NK-92 treated with Interleukin-12 subunit alpha and Interleukin-12 subunit beta, amount 100 ng/mL, for 24 hours (cell line): ENCODE data around the gene NAAA.
"Not testable (repeated sequence)": the region's sequence is repeated elsewhere in the genome, so short reads cannot be mapped to it uniquely, and the experiment has no call there.

Experiments used
- DNase-seq: peaks from one replicate; lab custom pipeline; 2025; lab: John Stamatoyannopoulos, UW

NAAA gene

DNA sequence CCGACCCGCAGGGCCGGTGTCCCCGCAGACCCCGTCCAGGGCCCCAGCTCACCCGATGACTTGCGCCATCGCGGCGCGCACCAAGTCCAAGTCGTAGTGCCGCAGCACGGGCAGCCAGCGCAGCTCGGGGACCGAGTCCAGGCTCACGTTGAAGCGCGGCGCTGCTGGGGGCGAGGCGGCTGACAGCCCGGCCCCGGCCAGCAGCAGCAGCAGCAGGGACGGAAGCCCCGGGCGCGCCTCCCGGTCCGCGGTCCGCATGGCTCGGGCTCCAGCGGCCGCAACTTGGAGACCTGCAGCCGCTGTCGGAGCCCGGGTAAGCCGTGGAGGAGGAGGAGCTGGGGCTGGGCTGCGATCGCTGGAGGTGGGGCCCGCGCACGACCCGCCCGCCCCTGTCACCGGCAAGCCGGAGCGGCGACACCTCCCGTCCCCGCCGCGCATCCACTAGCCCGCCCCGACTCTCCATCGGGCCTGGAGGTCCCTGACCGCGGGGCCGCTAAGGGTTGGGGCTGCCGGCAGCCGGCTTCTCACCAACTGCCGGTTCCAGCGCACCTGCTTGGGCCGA lies at the start of gene NAAA:
NAAA (minus strand) TSS at position 322 of the 562 bp plus-strand sequence; CDS start at position 258, 64 bp downstream.
- peak; percentile 76 for DNase-seq

DNA sequence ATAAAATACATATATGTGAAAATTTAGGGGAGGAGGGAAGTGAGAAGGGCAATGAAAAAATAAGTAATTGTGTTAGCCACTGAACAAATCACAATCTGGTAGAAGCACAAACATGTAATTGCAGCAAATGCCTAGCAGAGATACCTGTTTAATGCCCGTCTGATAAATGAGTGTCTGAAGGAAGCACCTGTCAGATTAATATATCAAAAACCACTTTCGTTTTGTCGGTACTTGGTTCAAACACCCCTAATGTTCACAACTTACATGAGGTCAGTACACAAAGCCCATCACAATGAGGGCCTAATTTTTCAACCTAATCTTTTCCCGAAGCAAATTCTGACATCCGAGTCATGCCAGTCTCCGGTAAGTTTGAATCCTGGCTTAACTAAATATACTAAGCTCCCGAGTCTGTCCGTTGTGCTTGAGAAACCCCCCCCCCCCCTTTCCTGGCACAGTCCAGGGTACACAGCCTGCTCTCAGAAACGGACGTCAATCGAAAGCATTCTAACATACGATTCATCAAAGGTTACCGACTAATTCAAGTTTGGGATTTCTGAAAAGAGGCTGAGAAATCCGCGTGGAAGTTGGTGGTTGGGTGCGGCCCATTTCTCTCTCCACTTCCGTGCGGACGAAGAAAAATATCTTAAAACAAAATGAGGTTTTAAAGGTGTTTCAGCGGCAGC lies 49.2 kb upstream of the NAAA start:
- DNase-seq, result no peak

DNA sequence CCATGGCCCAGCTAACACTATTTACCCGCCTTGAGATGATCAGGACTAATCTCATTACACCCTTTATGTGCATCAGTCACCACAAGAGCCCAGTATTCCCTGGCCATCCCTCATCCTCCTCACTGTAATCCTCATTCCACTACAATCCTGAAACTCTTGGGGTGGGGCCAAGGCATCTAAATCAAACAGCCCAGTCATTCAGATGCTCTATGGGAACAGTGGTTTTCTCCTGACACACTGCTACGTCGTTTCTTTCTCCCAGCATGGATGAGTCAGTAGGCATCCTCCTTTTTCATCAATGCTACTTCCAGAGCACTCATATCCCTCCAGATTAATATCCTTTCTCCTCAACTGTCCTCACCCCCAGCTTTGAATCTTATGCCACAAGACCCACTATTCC lies 44.3 kb upstream of the NAAA start:
- no peak for DNase-seq

DNA sequence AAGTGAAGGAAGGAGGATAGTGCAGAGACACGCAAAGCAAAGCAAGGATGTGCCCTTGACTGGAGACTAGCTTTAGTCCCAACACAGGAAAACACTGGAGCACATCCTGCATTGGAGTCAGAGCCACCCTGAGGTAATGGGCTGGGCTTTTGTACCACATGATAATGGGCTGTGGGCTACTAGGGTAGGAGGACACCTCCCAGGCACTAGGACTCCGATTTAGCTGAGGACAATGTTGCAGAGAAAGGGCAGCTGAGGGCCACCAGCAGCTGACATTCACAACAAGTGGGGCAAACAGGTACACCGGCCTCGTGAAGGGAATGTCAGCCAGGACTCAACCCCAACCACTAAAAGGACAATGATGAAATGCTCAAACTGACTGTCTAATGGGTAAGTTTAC lies 39.8 kb upstream of the NAAA start:
- no peak for DNase-seq

DNA sequence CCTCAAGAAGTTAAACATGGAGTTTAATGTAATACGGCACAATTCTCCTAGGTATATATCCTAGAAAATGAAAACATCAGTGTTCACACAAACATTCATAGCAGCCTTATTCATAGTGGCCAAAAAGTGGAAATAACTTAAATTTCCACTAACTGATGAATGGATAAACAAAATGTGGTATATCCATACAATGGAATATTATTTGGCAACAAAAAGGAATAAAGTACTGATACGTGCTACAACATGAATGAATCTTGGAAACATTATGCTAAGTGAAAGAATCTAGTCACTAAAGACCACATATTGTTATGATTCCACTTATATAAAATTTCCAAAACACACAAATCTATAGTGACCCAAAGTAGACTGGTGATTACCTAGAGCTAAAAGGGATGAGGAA lies 35.4 kb upstream of the NAAA start:
- no peak for DNase-seq

DNA sequence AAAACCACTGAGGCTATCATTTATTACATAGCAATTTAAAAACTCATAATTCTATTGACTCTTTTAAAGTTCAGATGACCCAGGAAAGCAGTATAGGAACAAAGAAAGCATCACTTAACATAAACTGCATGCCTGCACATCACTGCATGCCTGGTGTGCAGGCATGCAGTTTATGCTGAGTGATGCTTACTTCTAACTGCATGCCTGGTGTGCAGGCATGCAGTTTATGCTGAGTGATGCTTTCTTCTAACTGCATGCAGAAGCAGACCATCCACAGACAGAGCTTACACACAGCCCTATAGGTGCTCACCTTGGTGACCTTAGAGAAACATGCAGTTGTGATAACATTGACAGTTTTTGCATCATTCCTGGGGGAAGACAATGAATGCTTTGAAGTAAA lies 33.0 kb upstream of the NAAA start:
- DNase-seq, result no peak

DNA sequence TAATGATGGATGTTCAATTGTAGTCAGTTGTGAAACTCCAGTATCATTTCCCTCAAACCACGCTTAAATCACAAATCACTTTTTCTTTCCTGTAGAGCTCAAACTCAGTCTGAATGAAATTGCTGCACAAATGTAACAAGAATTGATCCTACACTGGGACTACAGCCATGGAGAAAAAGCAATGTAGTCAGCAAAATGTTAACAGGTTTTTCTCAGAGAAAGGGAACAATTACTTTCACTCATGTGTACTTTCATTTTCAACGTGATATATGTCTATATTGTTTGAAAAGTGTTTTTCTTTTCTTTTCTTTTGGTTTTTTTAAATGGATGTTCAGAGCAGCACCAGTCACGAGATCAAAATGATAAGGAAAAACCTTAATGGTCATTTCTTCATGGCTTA lies 27.3 kb upstream of the NAAA start:
- no peak for DNase-seq

DNA sequence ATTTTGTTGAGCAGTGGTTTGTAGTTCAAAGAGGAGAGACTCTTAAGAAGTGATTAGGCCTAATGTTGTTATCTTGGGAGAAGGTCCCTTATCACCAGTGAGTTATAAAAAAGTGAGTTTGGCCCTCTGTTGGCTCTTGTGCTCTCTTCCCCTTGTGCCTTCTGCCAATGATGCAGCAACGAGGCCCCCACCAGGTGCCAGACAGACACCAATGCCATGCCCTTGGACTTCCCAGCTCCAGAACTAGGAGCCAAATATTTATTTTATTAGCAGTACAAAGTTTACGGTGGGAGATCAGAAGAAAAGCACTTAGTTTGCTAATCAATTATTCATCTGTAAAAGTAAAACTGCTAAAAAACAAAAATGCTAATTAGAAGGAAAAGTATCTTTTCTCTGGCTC lies 22.7 kb upstream of the NAAA start:
- no peak for DNase-seq

DNA sequence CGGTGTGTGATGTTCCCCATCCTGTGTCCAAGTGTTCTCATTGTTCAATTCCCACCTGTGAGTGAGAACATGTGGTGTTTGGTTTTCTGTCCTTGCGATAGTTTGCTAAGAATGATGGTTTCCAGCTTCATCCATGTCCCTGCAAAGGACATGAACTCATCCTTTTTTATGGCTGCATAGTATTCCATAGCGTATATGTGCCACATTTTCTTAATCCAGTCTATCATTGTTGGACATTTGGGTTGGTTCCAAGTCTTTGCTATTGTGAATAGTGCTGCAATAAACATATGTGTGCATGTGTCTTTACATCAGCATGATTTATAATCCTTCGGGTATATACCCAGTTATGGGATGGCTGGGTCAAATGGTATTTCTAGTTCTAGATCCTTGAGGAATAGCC lies 21.3 kb upstream of the NAAA start:
- DNase-seq, result not testable (repeated sequence)

DNA sequence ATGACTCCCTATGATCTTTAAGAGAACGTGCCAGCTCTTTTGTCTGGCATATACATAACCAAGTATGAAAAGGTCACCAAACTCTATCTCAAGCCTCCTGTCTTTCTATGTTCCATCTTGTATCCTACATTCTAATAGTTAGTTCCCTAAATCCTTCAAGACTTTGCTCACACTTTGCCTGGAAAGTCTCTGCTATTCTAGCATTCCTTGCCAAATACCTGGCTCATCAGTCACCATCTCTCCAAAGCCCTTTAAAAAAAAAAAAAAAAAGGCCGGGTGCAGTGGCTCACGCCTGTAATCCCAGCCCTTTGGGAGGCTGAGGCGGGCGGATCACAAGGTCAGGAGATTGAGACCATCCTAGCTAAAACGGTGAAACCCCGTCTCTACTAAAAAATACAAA lies 17.7 kb upstream of the NAAA start:
- not testable (repeated sequence) for DNase-seq

DNA sequence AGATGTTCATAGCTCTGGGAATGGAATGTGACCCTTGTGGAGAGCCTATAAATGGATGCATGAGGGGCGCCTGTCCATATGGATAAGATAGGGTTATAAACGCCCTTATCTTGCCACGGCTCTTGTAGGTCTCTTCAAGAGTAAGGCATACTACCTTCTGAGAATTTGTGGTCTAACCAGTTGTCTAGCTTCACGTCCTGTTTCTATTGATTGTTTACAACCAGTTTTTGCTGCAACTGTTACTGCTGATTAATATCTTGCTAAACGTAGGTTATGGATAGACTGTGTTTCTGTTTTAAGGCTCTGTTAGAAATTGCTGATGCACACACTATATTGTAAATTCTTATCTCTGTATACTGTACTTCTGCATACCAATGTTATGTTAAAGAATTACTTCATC lies 14.0 kb upstream of the NAAA start:
- DNase-seq, result not testable (repeated sequence)

DNA sequence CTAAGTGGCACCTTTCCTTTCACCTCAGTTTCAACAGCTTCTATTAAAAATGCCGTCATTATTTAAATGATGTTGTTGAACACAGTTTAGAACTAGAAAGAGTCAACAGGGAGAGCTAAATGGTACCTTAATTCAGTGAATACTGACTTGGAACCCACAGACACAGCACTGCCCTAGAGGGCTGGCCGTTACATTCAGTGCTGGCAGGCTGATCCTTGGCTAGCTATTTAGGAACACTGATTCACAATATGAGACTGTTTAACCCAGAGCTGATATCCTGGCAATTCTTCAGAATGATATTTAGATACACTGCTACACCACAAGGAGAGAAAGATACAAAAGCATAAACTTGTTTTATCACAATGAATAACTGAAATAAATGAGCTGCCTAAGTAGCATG lies 12.7 kb upstream of the NAAA start:
- no peak for DNase-seq

DNA sequence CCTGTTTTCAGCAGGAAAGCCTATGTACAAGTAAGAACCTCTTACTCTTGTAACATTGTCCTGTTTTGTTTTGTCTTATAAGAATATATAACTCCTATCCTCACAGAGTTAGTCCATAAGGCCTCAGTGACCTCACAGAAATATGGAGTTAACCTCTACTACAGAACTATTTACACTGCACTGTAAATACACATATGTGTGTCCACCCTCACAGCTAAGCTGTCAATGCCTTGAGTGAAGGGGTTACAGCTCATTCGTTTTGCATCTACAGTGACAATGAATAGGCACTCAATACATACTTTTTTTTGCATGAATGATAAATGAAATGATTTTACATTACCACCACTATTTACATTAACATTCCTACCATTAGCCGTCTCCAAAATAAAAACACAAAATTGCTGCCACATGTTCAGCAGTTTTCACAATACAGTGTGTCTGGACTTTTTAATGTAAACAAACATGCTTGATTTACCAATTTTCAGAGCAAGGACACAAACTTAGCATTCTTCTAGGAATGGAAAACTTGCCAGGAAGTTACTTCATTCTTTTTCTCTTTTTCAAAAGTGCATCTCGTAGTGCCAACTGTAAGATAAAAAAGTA lies 9.5 kb upstream of the NAAA start:
- DNase-seq, result no peak

DNA sequence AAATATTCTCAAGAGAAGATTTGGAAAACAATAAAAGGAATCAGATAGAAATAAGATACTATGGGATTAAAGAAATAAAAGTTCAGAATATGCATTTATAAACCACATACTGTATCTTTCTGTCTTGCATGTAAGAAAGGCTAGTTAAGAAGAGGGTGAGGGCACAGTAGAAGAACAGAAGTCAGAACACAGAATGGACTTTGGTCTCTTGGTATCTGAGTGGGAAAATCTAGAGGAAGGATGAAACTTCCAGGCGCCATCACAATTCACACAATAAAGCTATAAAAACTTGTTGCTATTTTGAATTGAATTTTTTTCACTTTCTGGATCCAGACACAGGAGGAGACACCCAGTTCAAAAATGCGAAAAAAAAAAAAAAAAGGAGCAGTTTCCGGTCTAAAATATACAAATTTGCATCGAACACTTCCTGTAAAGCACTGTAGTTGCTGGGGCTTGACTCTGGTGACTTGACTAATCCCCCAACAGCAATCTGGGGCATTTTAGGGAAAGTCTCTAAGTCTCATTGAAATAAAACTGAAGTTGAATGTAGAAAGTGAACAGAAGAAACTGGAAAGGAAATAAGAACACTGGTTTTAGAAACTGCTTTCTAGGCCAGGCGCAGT lies 8.1 kb upstream of the NAAA start:
- DNase-seq, result no peak

DNA sequence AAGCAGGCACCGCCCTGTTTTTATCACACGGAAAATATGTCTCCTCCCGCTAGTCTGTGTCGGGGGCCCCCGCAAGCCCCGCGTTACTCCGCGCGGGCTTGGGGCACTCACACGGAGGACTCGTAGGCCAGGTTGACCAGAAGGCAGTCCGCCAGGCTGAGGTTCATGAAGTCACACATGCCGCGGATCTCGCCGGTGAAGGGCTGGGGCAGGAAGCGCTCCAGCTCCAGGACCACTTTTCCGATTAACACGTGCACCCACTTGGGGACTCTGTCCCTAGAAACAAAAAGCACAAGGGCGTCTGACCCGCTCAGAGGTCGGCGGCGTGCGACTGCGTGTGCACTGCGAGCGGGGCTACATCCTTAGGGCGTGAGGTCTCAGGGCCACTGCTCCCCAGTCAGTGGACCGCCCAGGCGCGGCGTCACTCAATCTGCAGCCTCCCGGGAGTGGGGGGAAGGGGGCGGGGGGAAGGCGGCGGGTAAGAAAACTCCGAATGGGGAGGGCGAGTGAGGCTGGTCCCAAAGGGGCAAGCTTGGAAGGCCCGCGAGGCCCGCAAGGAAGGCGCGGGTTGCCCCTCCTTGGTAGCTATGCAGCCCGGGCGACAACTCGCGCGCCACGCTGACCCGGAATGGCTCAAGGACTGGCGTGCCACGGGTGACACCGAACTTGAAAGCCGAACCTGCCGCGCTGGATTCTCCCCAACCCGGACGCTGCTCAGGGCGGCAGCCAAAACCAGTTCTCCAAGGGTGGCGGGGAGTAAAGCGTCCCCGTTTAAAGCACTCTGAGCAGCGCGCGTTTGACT lies 722 bp downstream of the NAAA start:
- peak; percentile 59 for DNase-seq

DNA sequence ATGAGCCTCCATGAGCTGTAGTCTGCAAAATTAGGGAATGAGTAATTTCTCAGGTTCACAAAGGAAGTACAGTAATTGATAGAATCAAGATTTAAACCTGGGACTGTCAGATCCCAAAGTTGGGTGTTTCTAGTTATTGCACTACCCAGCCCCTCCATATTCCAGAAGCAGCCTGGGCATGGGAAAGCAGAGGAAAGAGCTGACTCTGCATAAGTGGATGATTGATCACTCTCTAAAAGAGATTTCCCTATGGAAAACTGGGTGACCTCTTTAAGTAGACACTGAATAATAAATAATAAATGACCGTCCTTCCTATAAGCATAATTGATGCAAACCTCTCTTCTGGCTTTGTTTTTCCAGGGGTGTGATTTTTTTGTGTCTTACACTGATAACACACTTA lies 5.2 kb downstream of the NAAA start:
- no peak for DNase-seq

DNA sequence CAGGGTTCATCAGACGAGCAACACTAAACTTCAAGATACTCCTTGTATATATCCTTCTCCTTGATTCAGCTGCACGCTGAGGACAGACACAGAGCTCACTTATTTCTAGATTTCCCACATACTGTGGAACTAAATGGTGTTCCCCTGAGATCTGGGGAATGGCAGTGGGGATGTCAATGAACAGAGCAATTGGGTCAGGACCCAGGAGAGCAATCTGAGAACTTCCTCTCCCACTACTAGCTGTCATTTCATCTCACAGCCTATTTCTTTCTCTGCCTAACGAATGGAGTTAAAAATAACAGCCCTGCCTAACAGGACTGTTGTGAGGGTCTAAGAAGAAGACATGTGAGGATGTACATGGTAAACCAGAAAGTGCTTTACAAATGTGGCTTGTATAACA lies 10.7 kb downstream of the NAAA start:
- DNase-seq, result no peak

DNA sequence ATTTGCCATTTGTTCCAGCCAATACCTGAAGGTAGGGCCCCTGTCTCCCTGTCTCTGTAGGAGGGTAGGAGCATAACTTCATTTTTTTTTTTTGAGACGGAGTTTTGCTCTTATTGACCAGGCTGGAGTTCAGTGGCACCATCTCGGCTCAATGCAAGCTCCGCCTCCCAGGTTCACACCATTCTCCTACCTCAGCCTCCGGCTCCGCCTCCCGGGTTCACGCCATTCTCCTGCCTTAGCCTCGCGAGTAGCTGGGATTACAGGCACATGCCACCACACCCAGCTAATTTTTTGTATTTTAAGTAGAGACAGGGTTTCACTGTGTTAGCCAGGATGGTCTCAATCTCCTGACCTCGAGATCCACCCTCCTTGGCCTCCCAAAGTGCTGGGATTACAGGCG lies 15.9 kb downstream of the NAAA start:
- not testable (repeated sequence) for DNase-seq

DNA sequence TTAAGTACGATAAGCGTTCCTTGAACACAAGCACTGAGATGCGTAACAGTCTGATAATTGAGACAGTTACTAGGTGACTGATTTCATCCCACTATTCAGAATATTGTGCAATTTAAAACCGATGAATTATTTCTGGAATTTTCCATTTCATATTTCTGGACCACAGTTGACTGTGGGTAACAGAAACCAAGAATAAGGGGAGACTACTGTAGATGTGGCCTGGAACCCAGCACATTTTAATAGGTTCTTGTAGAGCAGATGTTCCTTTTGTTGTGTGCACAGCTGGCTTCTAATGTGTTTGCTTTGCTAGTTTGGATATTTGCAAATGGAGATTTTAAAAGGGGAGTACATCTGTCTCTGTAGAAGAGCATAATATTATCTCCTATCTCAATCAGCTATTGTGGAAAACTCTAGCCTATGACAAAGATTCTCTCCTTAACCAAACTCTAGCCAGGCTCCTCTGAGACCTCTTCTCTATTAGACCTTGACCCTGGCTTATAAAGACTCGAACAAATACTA lies 16.4 kb downstream of the NAAA start:
- no peak for DNase-seq

DNA sequence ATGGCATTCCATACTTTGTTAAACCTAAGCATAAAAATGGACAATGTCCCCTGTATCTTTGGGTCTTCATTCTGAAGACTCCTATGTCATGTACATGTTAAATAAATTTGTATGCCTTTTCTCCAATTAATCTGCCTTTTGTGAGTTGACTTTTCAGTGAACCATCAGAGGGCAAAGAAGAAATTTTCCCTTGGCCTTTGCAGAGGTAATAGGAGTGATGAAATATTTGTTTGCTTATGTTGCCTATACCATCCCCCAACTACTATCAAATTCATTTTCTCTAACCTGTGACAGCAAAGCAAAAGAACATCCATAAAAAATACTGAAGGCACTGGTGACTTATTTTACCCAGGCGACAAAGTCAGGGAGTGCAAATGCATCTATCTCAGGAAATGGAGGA lies 18.2 kb downstream of the NAAA start:
- no peak for DNase-seq

DNA sequence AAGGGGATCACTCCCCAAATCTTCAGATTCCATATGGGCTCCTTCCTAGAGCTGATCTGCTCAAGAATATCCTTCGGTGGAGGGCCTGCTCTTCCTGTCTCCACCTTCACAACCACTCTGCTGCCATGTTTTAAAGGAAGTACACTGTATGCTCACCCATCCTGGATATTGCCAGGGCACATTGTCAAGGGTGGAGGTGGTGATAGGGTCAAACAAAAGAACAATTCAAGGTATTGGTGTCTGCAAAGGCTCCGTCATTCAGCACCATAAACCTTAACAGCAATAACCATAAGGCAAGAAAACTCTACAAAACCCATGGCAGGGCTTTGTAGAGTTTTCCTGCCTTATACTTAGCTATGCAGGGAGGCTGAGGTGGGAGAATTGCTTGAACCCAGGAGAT lies 18.9 kb downstream of the NAAA start:
- DNase-seq, result no peak

DNA sequence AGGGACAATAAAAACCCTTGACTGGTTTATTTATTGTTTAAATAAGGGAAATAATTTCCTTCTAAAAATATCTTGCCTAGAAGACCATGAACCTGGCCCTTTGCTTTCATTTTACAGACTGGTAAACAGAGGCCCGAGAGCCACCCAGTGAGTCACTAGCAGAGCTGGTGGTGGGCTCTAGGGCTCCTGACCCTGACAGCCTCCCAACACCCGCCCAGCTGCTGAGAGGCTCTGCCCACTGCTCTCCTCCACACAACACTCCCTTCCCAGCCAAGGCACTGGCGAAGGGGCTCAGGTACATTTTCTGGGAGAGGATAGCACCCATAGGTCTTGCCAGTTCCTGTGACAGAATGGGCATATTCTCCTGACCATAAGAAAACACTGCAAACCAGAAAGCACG lies 20.5 kb downstream of the NAAA start:
- no peak for DNase-seq
